NOMO-1 (cell line): ENCODE results near the gene SLC24A3.
"Not testable (repeated sequence)": the region's sequence is repeated elsewhere in the genome, so short reads cannot be mapped to it uniquely, and the experiment has no call there.

Source experiments
- DNase-seq, 2 experiments: peaks; one replicate each; lab custom pipeline; 2025; ENCODE audit not compliant: unreplicated experiment in 2 of 2; lab: John Stamatoyannopoulos, UW

Gene SLC24A3

GRCh38 chr20:19750907-19751636, 538.6 kb downstream of the SLC24A3 start:
- peak in 1 of 2 experiments; percentile 63 for DNase-seq

DNA sequence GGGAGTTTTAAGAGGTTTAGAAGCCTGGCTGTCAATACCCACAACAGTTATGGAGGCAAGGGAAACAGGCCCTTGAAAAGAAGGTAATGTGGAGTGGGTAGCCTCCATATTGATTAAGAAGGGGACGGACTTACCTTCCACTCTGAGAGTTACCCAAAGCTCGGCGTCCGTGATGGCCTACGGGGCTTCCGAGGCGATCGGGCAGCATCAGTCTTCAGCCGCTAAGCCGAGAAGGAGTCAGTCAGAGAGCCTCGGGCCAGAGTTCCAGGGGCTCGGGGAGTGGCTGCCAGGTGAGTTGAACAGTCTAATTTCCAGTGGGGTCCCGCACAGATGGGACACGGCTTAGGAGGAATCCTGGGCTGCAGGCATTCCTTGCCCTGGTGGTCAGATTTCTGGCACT, 541.8 kb downstream of the SLC24A3 start:
- not testable (repeated sequence) for DNase-seq

DNA sequence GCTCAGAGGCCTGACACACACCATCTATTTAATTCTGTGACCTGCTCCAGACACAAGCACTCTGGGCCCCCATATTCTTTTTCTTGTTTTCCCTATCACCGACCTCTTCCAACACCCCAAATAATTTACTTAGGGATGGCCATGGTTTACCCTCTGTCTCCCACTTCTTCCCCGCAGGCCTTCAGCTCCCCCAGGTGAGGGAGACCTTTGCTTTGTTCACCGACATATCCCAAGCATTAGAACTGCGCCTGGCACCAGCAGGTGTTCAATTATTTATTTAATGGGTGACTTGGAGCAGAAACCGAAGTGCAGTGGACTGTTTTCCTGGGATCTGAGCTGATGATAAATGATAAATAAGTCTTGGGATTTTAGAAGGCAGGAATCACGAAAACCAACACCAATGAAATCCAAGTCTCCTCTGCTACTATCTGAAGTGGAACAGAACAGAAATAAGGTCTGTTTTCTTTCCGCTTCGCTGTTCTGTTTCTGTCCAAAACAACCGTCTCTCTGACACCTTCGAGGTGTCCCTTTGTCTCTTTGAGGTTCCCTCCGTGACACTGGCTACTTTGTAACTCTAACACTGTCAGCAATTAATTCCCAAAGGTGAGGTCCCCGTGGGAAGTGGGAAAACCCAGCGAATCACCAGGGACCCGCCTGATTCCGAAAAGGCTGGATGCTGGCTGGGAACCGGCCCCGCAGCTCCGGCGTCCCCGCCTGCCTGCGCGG, 544.5 kb downstream of the SLC24A3 start:
- DNase-seq: no peak

DNA sequence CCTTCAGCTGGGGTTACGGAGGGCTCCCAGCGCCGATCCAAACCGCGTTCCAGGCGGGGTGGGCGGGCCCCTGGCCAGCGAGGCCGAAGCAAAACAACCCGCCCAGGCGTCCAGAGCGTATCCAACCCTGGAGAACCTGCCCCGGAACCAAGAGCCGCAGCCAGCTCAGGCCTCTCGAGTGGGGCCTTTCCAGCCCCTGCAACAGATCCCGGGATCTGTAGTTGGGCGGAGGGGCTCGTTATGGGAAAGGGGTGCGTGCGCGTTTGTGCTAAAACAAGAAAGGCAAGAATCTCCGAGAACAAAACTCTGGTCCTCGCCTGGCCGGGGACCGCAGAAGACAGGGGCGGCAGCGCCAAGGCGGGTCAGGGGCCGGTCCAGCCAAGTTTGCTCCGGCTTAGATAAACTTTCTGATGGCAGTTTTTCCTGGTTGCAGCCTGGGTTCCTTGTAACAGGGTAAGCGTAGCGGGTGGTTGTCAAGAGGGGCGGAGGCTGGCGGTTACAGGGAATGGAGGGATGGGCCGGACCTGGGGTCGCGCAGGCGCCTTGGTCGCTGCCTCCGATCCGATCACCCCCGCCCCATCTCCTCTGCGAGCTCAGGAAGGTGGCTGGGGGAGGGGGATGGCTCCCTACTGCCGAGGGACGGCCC, 545.2 kb downstream of the SLC24A3 start:
- DNase-seq: no peak

GRCh38 chr20:19758133-19758500, 545.7 kb downstream of the SLC24A3 start, which contains the start of gene RIN2:
RIN2 (plus strand) TSS chr20:19758258; CDS start chr20:19889602, 131,344 bp downstream.
- DNase-seq: no peak

DNA sequence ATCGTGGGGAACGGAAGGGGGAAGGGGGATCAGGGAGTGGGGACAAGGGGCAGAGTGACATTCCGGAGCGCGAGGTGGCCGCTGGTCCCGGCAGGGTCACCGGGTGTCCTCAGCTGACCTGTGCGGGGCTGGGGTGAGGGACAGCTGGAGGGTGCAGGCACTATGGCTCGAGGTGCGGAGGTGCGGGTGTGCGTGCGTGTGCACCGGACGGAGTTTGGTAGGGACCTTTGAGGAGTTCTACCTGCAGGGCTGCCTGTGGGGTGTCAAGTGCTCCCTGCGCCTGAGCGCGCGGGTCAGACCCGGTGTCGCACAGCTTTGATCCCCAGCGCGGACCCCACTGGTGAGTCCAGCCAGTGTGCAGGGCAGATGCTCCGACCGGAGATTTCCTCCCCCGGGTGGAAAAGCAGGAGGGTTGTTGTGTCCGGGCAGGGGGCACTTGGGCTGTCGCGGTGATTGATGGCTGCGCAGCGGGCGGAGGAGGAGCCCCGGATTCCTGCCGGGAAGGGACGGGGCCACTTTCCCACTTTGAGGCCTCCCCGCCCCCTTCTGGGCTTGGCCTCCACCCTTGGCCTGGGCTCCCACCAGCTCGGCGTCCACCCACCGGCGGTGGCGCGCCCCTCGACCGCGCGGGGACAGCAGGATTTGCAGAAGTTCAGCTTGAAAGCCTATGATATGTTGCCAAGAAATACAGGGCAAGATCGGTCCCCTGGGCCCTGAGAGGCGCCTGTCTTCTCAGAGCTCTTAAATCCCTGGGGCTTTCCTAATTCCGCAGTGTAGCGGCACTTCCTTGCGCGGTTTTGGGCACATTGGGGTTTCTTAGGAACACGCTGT, 546.3 kb downstream of the SLC24A3 start:
- DNase-seq: peak; percentile 53 to 60

- no peak for DNase-seq
Observed at GRCh38 chr20:19760371-19760721, 547.9 kb downstream of the SLC24A3 start.

- DNase-seq: no peak
Observed at GRCh38 chr20:19761326-19761725, 548.9 kb downstream of the SLC24A3 start.

GRCh38 chr20:19761841-19762240, 549.4 kb downstream of the SLC24A3 start:
- no peak for DNase-seq

DNA sequence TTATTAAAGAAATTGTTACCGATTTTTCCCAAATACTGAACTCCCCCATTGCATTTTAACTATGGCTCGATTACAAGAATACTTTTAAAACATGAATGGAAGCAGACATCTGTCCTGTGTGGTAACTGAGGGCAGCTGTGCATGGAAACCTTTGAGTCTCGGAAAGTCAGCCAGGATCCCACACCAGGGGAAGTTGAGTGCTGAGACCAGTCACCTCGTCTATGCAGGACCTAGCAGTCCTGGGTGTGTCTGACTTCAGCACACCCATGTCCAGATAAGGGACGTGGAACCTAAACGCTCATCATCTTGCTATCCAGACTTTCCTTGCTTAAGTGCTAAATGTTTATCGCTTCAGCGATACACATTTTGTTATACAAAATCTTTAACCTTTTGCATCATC, 551.8 kb downstream of the SLC24A3 start:
- DNase-seq: no peak

DNA sequence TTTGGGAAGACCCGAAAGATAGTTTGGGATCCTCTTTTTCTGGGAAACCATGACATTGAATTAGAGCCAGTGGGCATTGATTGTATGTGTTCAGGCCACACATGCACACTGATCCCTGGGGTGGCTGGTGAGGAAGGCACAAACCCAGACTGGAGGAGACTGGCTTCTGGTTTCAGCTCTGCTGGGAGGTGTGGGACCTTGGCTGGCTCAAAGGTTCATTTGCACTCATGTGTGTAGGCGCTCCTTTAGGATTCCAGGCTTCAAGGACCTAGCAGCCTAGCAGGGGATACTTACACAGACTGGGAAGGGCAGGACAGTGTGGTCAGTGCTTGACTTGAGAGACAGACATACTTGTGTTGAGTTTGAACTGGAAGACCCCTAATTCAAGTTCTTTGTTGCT, 552.8 kb downstream of the SLC24A3 start:
- DNase-seq: no peak

DNA sequence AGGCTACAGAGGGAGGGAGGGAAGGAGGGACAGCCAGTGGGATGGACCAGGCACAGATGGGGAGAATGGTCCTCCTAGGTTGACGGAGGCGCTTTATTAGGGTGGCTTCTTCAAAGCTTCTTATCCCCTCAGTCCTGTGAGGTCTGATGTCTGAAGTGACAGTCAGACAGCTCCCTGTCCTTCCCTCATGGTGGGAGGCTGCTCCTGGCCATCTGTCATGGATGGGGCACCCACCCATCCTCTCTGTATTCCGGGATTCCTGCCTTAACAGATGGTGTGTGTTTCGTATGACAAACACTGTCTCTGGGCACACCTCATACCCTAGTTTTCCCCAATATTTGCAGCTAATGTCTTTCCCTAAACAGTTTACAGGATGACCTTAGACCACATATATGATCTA, 553.5 kb downstream of the SLC24A3 start:
- DNase-seq: no peak

- DNase-seq: no peak
Observed at GRCh38 chr20:19767070-19767469, 554.6 kb downstream of the SLC24A3 start.

- no peak for DNase-seq
Observed at GRCh38 chr20:19768325-19768842, 555.9 kb downstream of the SLC24A3 start.

- no peak for DNase-seq
Observed at GRCh38 chr20:19769507-19769906, 557.1 kb downstream of the SLC24A3 start.

DNA sequence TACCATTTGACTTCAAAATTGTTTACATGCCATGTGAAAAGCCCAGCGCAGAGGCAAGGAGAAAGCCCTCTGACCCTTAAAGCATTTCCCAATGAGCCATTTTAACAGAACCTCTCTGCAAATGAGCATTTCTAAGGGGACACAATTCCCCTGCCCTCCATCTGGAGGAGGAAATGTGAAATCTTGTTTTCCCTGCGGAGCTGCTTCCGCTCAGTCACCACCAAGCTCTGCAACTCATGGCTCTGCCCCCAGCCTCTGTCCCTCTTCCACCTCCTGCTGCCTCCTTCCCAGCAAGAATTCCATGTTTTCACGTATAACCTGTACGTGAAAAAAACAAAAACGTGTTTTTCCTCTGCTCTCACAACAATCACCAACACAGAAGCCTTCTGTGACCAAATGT, 557.9 kb downstream of the SLC24A3 start:
- DNase-seq: no peak

GRCh38 chr20:19771031-19771430, 558.6 kb downstream of the SLC24A3 start:
- DNase-seq: no peak
